HG03442 (cell line): Measurements from ENCODE around the gene CD300LD.
A peak's percentile ranks its signal among the peaks of the same experiment; 100 is the strongest.
"Not testable (repeated sequence)": the region's sequence is repeated elsewhere in the genome, so short reads cannot be mapped to it uniquely, and the experiment has no call there.

Source experiments
- ATAC-seq: cut with Tn5 transposase; IDR thresholded peaks from one replicate; pipeline ENCODE4 v1.9.1; 2021; ENCODE audit warnings: mild to moderate bottlenecking, moderate library complexity; ENCODE audit not compliant: unreplicated experiment

The CD300LD gene

GRCh38 chr17:74592087-74592990, at the start of gene CD300LD:
Gene CD300LD (minus strand): TSS chr17:74592283. CDS start chr17:74592202, 81 bp downstream.
- ATAC-seq, result no peak

- ATAC-seq, result no peak
Measured at GRCh38 chr17:74641224-74641957, 49.3 kb upstream of the CD300LD start.

GRCh38 chr17:74639704-74640151, 47.6 kb upstream of the CD300LD start:
- ATAC-seq, result peak; percentile 45

- no peak for ATAC-seq
Measured at GRCh38 chr17:74637926-74638325, 45.8 kb upstream of the CD300LD start.

- ATAC-seq, result no peak
Measured at GRCh38 chr17:74637265-74637664, 45.2 kb upstream of the CD300LD start.

- not testable (repeated sequence) for ATAC-seq
Measured at GRCh38 chr17:74636541-74637085, 44.5 kb upstream of the CD300LD start.

GRCh38 chr17:74635418-74635817, 43.3 kb upstream of the CD300LD start:
- no peak for ATAC-seq

- ATAC-seq, result no peak
Measured at GRCh38 chr17:74633326-74633725, 41.2 kb upstream of the CD300LD start.

- ATAC-seq, result no peak
Measured at GRCh38 chr17:74632617-74633016, 40.5 kb upstream of the CD300LD start.

- no peak for ATAC-seq
Measured at GRCh38 chr17:74631468-74632450, 39.7 kb upstream of the CD300LD start.

GRCh38 chr17:74630251-74630650, 38.2 kb upstream of the CD300LD start:
- ATAC-seq, result not testable (repeated sequence)

GRCh38 chr17:74625661-74626060, 33.6 kb upstream of the CD300LD start:
- ATAC-seq, result no peak

GRCh38 chr17:74624131-74624530, 32.0 kb upstream of the CD300LD start:
- ATAC-seq, result no peak

- ATAC-seq, result no peak
Measured at GRCh38 chr17:74623693-74624093, 31.6 kb upstream of the CD300LD start, which contains the start of gene CD300E. Gene CD300E (minus strand): TSS chr17:74623738. CDS start chr17:74623621, 117 bp downstream.

- no peak for ATAC-seq
Measured at GRCh38 chr17:74619077-74619673, 27.1 kb upstream of the CD300LD start.

GRCh38 chr17:74618451-74618850, 26.4 kb upstream of the CD300LD start:
- no peak for ATAC-seq

- ATAC-seq, result no peak
Measured at GRCh38 chr17:74616696-74617095, 24.6 kb upstream of the CD300LD start.

- ATAC-seq, result no peak
Measured at GRCh38 chr17:74612046-74612445, 20.0 kb upstream of the CD300LD start.

- no peak for ATAC-seq
Measured at GRCh38 chr17:74610108-74610507, 18.0 kb upstream of the CD300LD start.

- no peak for ATAC-seq
Measured at GRCh38 chr17:74608511-74608910, 16.4 kb upstream of the CD300LD start.
